AG04449 (cell line): ENCODE data around the gene NAP1L4.

ENCODE experiments used
- CTCF ChIA-PET: fragments of 350-600 bp; formaldehyde crosslinking; extraction: SDS; loops from one replicate; lab custom pipeline; 2021; ENCODE audit warnings: antibody characterized with exemption; lab: Yijun Ruan, JAX
- POLR2A ChIA-PET: fragments of 400-600, 350-600 bp; formaldehyde crosslinking; extraction: SDS; loops from one replicate; lab custom pipeline; 2020; ENCODE audit warnings: antibody characterized with exemption, inconsistent platforms; lab: Yijun Ruan, JAX
- DNase-seq: peaks from one replicate; pipeline ENCODE4 v3.0.0-alpha.2; 2010; ENCODE audit warnings: low read depth, low spot score
- H3K4me3 ChIP-seq: 2 replicates; pipeline ENCODE4 v1.5.1; 2011; ENCODE audit warnings: low read depth, mild to moderate bottlenecking, control low read depth, low read length
- CTCF ChIP-seq: IDR thresholded peaks from one replicate; pipeline ENCODE4 v1.5.1; 2011; ENCODE audit warnings: mild to moderate bottlenecking, moderate library complexity, low read length, control low read depth, inconsistent platforms; ENCODE audit not compliant: insufficient read depth; ENCODE audit errors: missing control alignments

NAP1L4 gene

DNA sequence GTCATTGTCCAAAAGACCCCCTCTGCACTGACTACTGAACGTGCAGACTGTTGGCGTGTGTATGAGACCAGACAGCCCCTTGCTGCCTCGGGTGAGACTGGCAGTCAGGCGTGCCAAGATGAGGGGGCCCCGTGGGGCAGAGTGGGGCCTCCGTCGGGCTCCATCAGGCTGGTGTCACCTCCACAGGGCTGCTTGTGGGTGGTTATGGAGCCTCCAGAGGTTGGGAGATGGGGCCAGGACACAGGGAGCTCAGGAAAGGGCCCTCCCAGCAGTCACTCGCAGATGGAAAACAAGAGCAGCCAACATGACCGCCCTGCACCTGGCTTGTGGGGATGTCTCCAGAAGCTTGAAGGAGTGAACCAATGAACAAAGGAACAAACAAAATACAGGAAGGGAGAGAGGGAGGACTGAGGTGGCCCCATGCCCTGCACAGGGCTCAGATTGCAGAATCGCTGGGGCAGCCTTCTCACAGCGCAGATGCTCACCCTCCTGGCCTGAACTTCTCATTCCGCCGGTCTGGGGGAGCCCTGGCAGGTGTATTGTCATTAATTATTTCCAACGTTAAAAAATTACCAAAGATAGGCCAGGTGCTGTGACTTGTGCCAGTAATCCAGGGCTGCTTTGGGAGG is 57.4 kb downstream of the NAP1L4 start:
- ChIA-PET POLR2A (no interaction called here), CTCF (interaction anchor here (1.0 to 3.4 kb wide), 3 partner anchors 7 to 402 kb away, joined by 4 to 13 read pairs (median 6); no protein-coding TSS in a partner anchor)
- H3K4me3 ChIP-seq, result no peak overlapping the region
- TF ChIP-seq CTCF, result no peak
- DNase-seq, result no peak

- DNase-seq, result no peak
- no peak overlapping the region for H3K4me3 ChIP-seq
- ChIA-PET CTCF (interaction anchor here (1.0 to 3.4 kb wide), 7 partner anchors 8 to 402 kb away, joined by 3 to 13 read pairs (median 5); a partner anchor contains a TSS), POLR2A (interaction anchor here (1.3 kb wide), 1 partner anchor 12 kb away, joined by 4 read pairs; no protein-coding TSS in a partner anchor)
- no peak for TF ChIP-seq CTCF
These were observed 58.0 kb downstream of the NAP1L4 start for GRCh38 chr11:2934021-2934550.

- no peak overlapping the region for H3K4me3 ChIP-seq
- no peak for DNase-seq
- TF ChIP-seq CTCF, result no peak
- CTCF ChIA-PET, result interaction anchor here (1.0 to 3.4 kb wide), 7 partner anchors 8 to 401 kb away, joined by 3 to 13 read pairs (median 5); a partner anchor contains a TSS
- POLR2A ChIA-PET, result interaction anchor here (1.3 kb wide), 1 partner anchor 12 kb away, joined by 4 read pairs; no protein-coding TSS in a partner anchor
These were observed 58.6 kb downstream of the NAP1L4 start for GRCh38 chr11:2933375-2934020.

DNA sequence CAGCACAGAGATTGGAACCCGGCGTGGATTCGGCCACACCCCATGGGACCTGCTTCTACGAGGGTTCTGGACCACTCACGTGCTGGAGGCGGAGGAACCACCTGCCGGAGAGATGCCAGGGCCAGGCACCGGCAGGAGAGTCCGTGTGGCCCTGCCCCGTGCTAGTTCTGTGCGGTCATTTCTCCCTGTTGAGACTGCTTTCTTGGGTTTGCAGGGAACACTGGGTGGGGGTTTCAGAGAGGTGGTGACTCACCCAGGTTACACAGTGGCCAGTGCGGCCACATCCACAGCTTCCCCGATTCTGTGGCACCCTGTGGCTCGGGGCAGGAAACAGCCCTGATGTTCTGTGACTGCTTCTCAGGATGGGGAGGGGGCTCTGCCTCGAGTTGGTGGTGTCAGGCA is 59.3 kb downstream of the NAP1L4 start:
- DNase-seq, result no peak
- ChIA-PET POLR2A (no interaction called here), CTCF (interaction anchor here (1.1 to 3.4 kb wide), 5 partner anchors 9 to 400 kb away, joined by 3 to 13 read pairs (median 5); a partner anchor contains a TSS)
- H3K4me3 ChIP-seq, result no peak overlapping the region
- TF ChIP-seq CTCF, result no peak

DNA sequence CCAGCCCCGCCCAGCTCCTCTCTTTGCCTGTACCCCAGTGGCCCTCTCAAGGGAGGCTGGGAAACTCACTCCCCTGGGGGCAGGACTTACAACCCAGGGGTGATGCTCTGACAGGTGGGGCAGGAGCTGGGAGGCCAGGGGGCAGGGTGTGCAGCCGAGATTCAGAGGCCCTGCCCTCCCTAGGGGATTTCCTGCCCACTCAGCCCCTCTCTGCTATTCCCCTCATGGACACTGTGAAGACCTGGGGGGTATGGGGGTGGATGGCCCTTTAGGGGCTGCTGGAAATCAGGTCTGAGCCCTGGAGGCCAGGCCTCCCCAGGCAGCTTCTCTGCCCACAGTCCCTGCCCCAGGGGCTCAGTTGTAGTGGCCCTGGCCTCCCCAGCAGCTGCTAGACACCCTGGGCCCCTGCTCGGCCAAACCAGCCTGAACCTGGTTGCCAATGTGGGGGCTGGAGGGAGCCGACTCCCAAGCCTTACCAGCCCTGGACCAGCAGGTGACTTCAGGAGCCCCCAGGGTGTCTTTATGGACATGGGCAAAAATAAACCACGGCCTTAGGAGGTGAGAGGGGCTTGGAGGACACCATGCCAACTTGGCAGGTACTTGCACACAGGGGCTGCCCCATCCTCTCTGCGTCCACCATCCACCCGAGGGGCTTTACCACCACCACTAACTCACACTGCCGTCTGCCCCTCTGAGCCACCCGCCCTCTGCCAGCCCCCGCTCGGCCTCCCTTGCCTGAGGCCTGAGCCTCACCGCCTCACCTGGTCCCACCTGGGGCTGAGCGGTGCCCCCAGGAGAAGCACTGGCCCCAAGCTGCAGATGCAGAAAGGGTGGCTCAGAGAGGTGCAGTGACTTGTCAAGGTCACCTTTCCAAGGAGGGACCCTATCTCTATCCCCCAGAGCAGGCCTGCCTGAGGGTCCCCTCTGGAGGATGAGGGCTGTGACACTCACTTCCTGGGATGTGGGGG is 60.1 kb downstream of the NAP1L4 start:
- CTCF ChIA-PET, result interaction anchor here (0.6 to 3.4 kb wide), 5 partner anchors 21 to 400 kb away, joined by 3 to 25 read pairs (median 5); no protein-coding TSS in a partner anchor
- POLR2A ChIA-PET, result no interaction called here

More for the DNA sequence above, 60.1 kb downstream of the NAP1L4 start:
- no peak for TF ChIP-seq CTCF
- no peak for DNase-seq
- no peak overlapping the region for H3K4me3 ChIP-seq
